Neural cell (in vitro differentiated cells): ENCODE measurements around the gene ASB8. TPM values are rescaled to one million over a fixed set of nuclear protein-coding genes. Genes with fewer than 3 reads are reported as not detected.
A peak's percentile ranks its signal among the peaks of the same experiment; 100 is the strongest.

Source experiments
- H2AFZ ChIP-seq: fragments of 200-600, 300-800 bp; sonication (generic), shearing (Covaris generic); 2 replicates; pipeline ENCODE4 v1.6.0; 2014; ENCODE audit warnings: low read depth, mild to moderate bottlenecking, antibody characterized with exemption, low read length, moderate library complexity
- H3F3A ChIP-seq: fragments of 200-600 bp; shearing (Covaris generic); 2 replicates; pipeline ENCODE4 v1.6.1; 2016; ENCODE audit warnings: mild to moderate bottlenecking, moderate library complexity, mixed read lengths, antibody characterized with exemption, low read length; ENCODE audit not compliant: insufficient read depth, poor library complexity, severe bottlenecking
- H3K27ac ChIP-seq: fragments of 200-600, 300-800 bp; sonication (generic), shearing (Covaris generic); 2 replicates; pipeline ENCODE4 v1.5.1; 2014; ENCODE audit warnings: mild to moderate bottlenecking, low read length, moderate library complexity
- H3K27me3 ChIP-seq: fragments of 300-800, 200-600 bp; sonication (generic), shearing (Covaris generic); 2 replicates; pipeline ENCODE4 v1.6.0; 2014; ENCODE audit warnings: mild to moderate bottlenecking, low read depth, low read length, moderate library complexity; ENCODE audit not compliant: insufficient read depth
- H3K36me3 ChIP-seq: fragments of 300-800, 200-600 bp; sonication (generic), shearing (Covaris generic); 2 replicates; pipeline ENCODE4 v1.5.1; 2014; ENCODE audit warnings: mild to moderate bottlenecking, antibody characterized with exemption, low read length, moderate library complexity; ENCODE audit not compliant: insufficient read depth
- H3K4me2 ChIP-seq: fragments of 300-800, 200-600 bp; sonication (generic), shearing (Covaris generic); 2 replicates; pipeline ENCODE4 v1.6.0; 2014; ENCODE audit warnings: mild to moderate bottlenecking, low read length
- H3K4me3 ChIP-seq: fragments of 300-800, 200-600 bp; sonication (generic), shearing (Covaris generic); 2 replicates; pipeline ENCODE4 v1.5.1; 2014; ENCODE audit warnings: mild to moderate bottlenecking, low read length, moderate library complexity
- H3K79me2 ChIP-seq: fragments of 200-600 bp; shearing (Covaris generic); replicated peaks from 2 replicates; pipeline ENCODE4 v1.6.0; 2014; ENCODE audit warnings: mild to moderate bottlenecking, low read length, moderate library complexity; ENCODE audit not compliant: insufficient read depth
- H3K9ac ChIP-seq: fragments of 300-800, 200-600 bp; sonication (generic), shearing (Covaris generic); 2 replicates; pipeline ENCODE4 v1.6.1; 2016; ENCODE audit warnings: mild to moderate bottlenecking, low read length, mixed read lengths
- H3K9me2 ChIP-seq: fragments of 200-600 bp; shearing (Covaris generic); 2 replicates; pipeline ENCODE4 v1.6.1; 2016; ENCODE audit warnings: mild to moderate bottlenecking, low read length, mixed read lengths; ENCODE audit not compliant: insufficient read depth
- H3K9me3 ChIP-seq: fragments of 200-600, 300-800 bp; sonication (generic), shearing (Covaris generic); 2 replicates; pipeline ENCODE4 v1.6.1; 2016; ENCODE audit warnings: mild to moderate bottlenecking, mixed run types, low read length, moderate library complexity, mixed read lengths
- H4K20me1 ChIP-seq: fragments of 200-600 bp; shearing (Covaris generic); 2 replicates; pipeline ENCODE4 v1.6.1; 2016; ENCODE audit warnings: mild to moderate bottlenecking, mixed run types; ENCODE audit not compliant: insufficient read depth
- EP300 ChIP-seq: fragments of 450-650 bp; conservative IDR thresholded peaks from 2 replicates; pipeline ENCODE4 v1.6.1; 2014; ENCODE audit warnings: antibody characterized with exemption, mild to moderate bottlenecking, moderate library complexity; ENCODE audit not compliant: poor library complexity, severe bottlenecking
- EZH2 ChIP-seq: fragments of 200-600, 300-800 bp; shearing (Covaris generic), sonication (generic); IDR thresholded peaks from 2 replicates; pipeline ENCODE4 v1.6.1; 2014; ENCODE audit warnings: antibody characterized with exemption, low read length, borderline replicate concordance, mild to moderate bottlenecking; ENCODE audit not compliant: insufficient read depth, poor library complexity, severe bottlenecking
- MXI1 ChIP-seq: fragments of 450-650 bp; conservative IDR thresholded peaks from 2 replicates; pipeline ENCODE4 v1.6.1; 2014; ENCODE audit warnings: antibody characterized with exemption, mild to moderate bottlenecking; ENCODE audit not compliant: poor library complexity, severe bottlenecking
- POLR2AphosphoS5 ChIP-seq: IDR thresholded peaks from 2 replicates; pipeline ENCODE4 v1.6.1; 2012
- RAD21 ChIP-seq: fragments of 450-650 bp; conservative IDR thresholded peaks from 2 replicates; pipeline ENCODE4 v1.6.1; 2014; ENCODE audit warnings: antibody characterized with exemption, mild to moderate bottlenecking, moderate library complexity
- SMC3 ChIP-seq: fragments of 450-650 bp; conservative IDR thresholded peaks from 2 replicates; pipeline ENCODE4 v1.6.1; 2014; ENCODE audit warnings: antibody characterized with exemption, mild to moderate bottlenecking, moderate library complexity; ENCODE audit not compliant: poor library complexity
- TAF1 ChIP-seq: IDR thresholded peaks from 2 replicates; pipeline ENCODE4 v1.6.1; 2012; ENCODE audit warnings: low read depth
- polyA plus RNA-seq: library from polyadenylated mRNA; depleted of rRNA; stranded (reverse); fragments of >200 nt; gene quantifications from 2 replicates; pipeline ENCODE4 v1.2.3, GENCODE V29; 2014
- TF ChIP-seq, protein P1 (sequence below): fragments of 450-650 bp; IDR thresholded peaks from 2 replicates; pipeline ENCODE4 v1.5.1; 2014; ENCODE audit warnings: antibody characterized with exemption, mild to moderate bottlenecking, moderate library complexity; ENCODE audit not compliant: poor library complexity, severe bottlenecking
- TF ChIP-seq, protein P2 (sequence below): IDR thresholded peaks from 2 replicates; pipeline ENCODE4 v1.6.1; 2012; ENCODE audit warnings: borderline replicate concordance

Gene ASB8
- polyA plus RNA-seq, 1 donor from 2014 or later = 41.7 TPM

DNA sequence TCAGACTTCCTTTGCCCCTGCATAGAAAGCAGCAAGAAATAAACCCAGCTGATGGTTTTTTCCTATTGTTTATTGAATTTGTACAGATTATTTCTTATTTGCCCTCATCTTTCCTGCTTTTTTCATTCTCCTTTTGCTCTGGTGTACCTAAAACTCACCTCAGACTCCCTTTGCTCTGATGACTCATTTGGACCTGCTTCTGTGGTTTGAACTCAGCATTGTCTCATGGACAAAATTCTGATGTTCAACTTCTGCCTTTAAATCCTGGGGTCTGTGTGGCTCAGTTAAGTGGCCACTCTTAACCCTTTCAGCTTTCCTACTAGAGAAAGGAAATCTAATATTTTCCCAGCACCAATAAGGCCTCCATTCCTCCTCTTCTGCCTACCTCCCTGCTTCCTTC is 47.9 kb downstream of the ASB8 start:
- H3K79me2 ChIP-seq = peaks cover 7% of the 10 kb centered on the region
- no peak overlapping the region for H3K4me2 ChIP-seq
- no peak for TF ChIP-seq MXI1
- no peak for TF ChIP-seq EP300
- no peak for TF ChIP-seq POLR2AphosphoS5
- TF ChIP-seq RAD21 = no peak
- no peak for TF ChIP-seq EZH2
- TF ChIP-seq, protein P1, sequence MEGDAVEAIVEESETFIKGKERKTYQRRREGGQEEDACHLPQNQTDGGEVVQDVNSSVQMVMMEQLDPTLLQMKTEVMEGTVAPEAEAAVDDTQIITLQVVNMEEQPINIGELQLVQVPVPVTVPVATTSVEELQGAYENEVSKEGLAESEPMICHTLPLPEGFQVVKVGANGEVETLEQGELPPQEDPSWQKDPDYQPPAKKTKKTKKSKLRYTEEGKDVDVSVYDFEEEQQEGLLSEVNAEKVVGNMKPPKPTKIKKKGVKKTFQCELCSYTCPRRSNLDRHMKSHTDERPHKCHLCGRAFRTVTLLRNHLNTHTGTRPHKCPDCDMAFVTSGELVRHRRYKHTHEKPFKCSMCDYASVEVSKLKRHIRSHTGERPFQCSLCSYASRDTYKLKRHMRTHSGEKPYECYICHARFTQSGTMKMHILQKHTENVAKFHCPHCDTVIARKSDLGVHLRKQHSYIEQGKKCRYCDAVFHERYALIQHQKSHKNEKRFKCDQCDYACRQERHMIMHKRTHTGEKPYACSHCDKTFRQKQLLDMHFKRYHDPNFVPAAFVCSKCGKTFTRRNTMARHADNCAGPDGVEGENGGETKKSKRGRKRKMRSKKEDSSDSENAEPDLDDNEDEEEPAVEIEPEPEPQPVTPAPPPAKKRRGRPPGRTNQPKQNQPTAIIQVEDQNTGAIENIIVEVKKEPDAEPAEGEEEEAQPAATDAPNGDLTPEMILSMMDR = no peak
- no peak for TF ChIP-seq TAF1
- TF ChIP-seq SMC3 = no peak
- TF ChIP-seq, protein P2, sequence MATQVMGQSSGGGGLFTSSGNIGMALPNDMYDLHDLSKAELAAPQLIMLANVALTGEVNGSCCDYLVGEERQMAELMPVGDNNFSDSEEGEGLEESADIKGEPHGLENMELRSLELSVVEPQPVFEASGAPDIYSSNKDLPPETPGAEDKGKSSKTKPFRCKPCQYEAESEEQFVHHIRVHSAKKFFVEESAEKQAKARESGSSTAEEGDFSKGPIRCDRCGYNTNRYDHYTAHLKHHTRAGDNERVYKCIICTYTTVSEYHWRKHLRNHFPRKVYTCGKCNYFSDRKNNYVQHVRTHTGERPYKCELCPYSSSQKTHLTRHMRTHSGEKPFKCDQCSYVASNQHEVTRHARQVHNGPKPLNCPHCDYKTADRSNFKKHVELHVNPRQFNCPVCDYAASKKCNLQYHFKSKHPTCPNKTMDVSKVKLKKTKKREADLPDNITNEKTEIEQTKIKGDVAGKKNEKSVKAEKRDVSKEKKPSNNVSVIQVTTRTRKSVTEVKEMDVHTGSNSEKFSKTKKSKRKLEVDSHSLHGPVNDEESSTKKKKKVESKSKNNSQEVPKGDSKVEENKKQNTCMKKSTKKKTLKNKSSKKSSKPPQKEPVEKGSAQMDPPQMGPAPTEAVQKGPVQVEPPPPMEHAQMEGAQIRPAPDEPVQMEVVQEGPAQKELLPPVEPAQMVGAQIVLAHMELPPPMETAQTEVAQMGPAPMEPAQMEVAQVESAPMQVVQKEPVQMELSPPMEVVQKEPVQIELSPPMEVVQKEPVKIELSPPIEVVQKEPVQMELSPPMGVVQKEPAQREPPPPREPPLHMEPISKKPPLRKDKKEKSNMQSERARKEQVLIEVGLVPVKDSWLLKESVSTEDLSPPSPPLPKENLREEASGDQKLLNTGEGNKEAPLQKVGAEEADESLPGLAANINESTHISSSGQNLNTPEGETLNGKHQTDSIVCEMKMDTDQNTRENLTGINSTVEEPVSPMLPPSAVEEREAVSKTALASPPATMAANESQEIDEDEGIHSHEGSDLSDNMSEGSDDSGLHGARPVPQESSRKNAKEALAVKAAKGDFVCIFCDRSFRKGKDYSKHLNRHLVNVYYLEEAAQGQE = no peak
- H3K27ac ChIP-seq = no peak overlapping the region
- no peak overlapping the region for H3K9ac ChIP-seq
- no peaks in the 10 kb centered on the region for H3F3A ChIP-seq
- no peak overlapping the region for H2AFZ ChIP-seq
- H3K27me3 ChIP-seq = no peaks in the 10 kb centered on the region
- H3K36me3 ChIP-seq = no peaks in the 10 kb centered on the region
- H3K9me2 ChIP-seq = no peaks in the 10 kb centered on the region
- H4K20me1 ChIP-seq = no peaks in the 10 kb centered on the region
- no peak overlapping the region for H3K4me3 ChIP-seq
- no peaks in the 10 kb centered on the region for H3K9me3 ChIP-seq

- peaks cover 24% of the 10 kb centered on the region for H3K79me2 ChIP-seq
- no peaks in the 10 kb centered on the region for H4K20me1 ChIP-seq
- H3K27ac ChIP-seq = peak overlapping the region; percentile 93
- no peak for TF ChIP-seq SMC3
- H3K27me3 ChIP-seq = no peaks in the 10 kb centered on the region
- H3K9me3 ChIP-seq = no peaks in the 10 kb centered on the region
- H3K9me2 ChIP-seq = no peaks in the 10 kb centered on the region
- peak overlapping the region; percentile 89 for H3K4me2 ChIP-seq
- no peaks in the 10 kb centered on the region for H3F3A ChIP-seq
- no peaks in the 10 kb centered on the region for H3K36me3 ChIP-seq
- H3K9ac ChIP-seq = peak overlapping the region; percentile 90
- peak overlapping the region; percentile 91 for H3K4me3 ChIP-seq
- H2AFZ ChIP-seq = peak overlapping the region; percentile 81
Observed at GRCh38 chr12:48106681-48107613, 50.4 kb downstream of the ASB8 start.
